Measurements from ENCODE around the gene SH3PXD2B. TPM values are rescaled to one million over a fixed set of nuclear protein-coding genes. Genes with fewer than 3 reads are reported as not detected.

The SH3PXD2B gene
- 16.8 and 29.0 TPM in 2 replicates for total RNA-seq

GRCh38 chr5:172454358-172455086 lies at the start of gene SH3PXD2B:
TSS of gene SH3PXD2B (minus strand) at chr5:172454525. CDS start at chr5:172454352, 173 bp downstream.

GRCh38 chr5:172283020-172283861 lies 171.1 kb downstream of the SH3PXD2B start, which contains the start of gene UBTD2:
TSS of gene UBTD2 (minus strand) at chr5:172283764. CDS start at chr5:172283665, 99 bp downstream.

Other genes with a start within 250 kb of the SH3PXD2B start
- 11.1 and 14.7 TPM in 2 replicates for gene UBTD2, start 170.8 kb downstream of the SH3PXD2B start, total RNA-seq
- gene NEURL1B, start 186.7 kb upstream of the SH3PXD2B start, total RNA-seq, result 4.6 and 8.3 TPM in 2 replicates